Gastrocnemius medialis (tissue), 4 donors: ENCODE measurements around the gene SAMD3.

Experiments
- CTCF ChIP-seq, 5 experiments: fragments of 450-650 bp in 3 of 5; fragments of 200-600 bp in 2 of 5; sonication (generic) in 2 of 5; IDR thresholded peaks in 4 of 5; conservative IDR thresholded peaks in 1 of 5; 1 replicate in 4 of 5; 2 replicates in 1 of 5; pipeline ENCODE4 v1.5.1; 2016 to 2019; ENCODE audit warnings: antibody characterized with exemption in 5 of 5, mild to moderate bottlenecking in 3 of 5, moderate library complexity in 3 of 5
- POLR2A ChIP-seq, 2 donors: fragments of 450-650 bp; IDR thresholded peaks; one replicate each; pipeline ENCODE4 v1.6.1; 2017; ENCODE audit warnings: antibody characterized with exemption in 2 of 2, mild to moderate bottlenecking in 2 of 2, moderate library complexity in 2 of 2

GRCh38 chr6:130127195-130127594, 95.6 kb downstream of the SAMD3 start:
- TF ChIP-seq CTCF (IDR thresholded peaks at IDR 0.05 in 4 of 5, conservative IDR thresholded peaks at IDR 0.05 in 1 of 5): no peak
- no peak for TF ChIP-seq POLR2A (IDR thresholded peaks at IDR 0.05)
